SK-N-SH treated with all-trans-retinoic acid at 6 μM for 48 hours (cell line): ENCODE measurements around the gene MEIS3.

Experiments
- ATAC-seq: fragments of 200-7000 bp; cut with Tn5 transposase; 3 replicates; pipeline ENCODE4 v1.9.1; 2020; ENCODE audit warnings: mild to moderate bottlenecking, moderate library complexity
- ARNTL ChIP-seq: fragments of 450-650 bp; formaldehyde crosslinking; IDR thresholded peaks from 2 replicates; pipeline ENCODE4 v1.5.0; 2020; ENCODE audit warnings: low read depth, mild to moderate bottlenecking, moderate library complexity, borderline replicate concordance
- BACH2 ChIP-seq: fragments of 250-450 bp; sonication (Bioruptor Pico); IDR thresholded peaks from 2 replicates; pipeline ENCODE4 v1.9.0; 2021; ENCODE audit warnings: mild to moderate bottlenecking, borderline replicate concordance
- CSDC2 ChIP-seq: fragments of 250-450 bp; sonication (Bioruptor Pico); IDR thresholded peaks from 2 replicates; pipeline ENCODE4 v1.5.0; 2020; ENCODE audit warnings: mild to moderate bottlenecking, moderate library complexity
- CSRNP3 ChIP-seq: fragments of 250-450 bp; sonication (Bioruptor Pico); IDR thresholded peaks from 2 replicates; pipeline ENCODE4 v1.5.1; 2021; ENCODE audit warnings: mild to moderate bottlenecking, moderate library complexity
- ESRRG ChIP-seq: fragments of 250-450 bp; sonication (Bioruptor Pico); IDR thresholded peaks from 2 replicates; pipeline ENCODE4 v1.6.1; 2021; ENCODE audit warnings: mild to moderate bottlenecking
- GLIS3 ChIP-seq: fragments of 250-450 bp; sonication (Bioruptor Pico); IDR thresholded peaks from 2 replicates; pipeline ENCODE4 v1.5.0; 2020; ENCODE audit warnings: mild to moderate bottlenecking, moderate library complexity
- PPARA ChIP-seq: fragments of 250-450 bp; sonication (Bioruptor Pico); IDR thresholded peaks from 2 replicates; pipeline ENCODE4 v1.5.0; 2020; ENCODE audit warnings: mild to moderate bottlenecking, borderline replicate concordance
- SNAI2 ChIP-seq: fragments of 250-450 bp; sonication (Bioruptor Pico); IDR thresholded peaks from 2 replicates; pipeline ENCODE4 v1.5.0; 2020; ENCODE audit warnings: mild to moderate bottlenecking, moderate library complexity
- TSHZ2 ChIP-seq: fragments of 250-450 bp; sonication (Bioruptor Pico); IDR thresholded peaks from 2 replicates; pipeline ENCODE4 v1.5.0; 2020; ENCODE audit warnings: mild to moderate bottlenecking, moderate library complexity
- ZC3H10 ChIP-seq: fragments of 250-450 bp; sonication (Bioruptor Pico); IDR thresholded peaks from 2 replicates; pipeline ENCODE4 v1.5.1; 2021; ENCODE audit warnings: mild to moderate bottlenecking, moderate library complexity
- ZFP3 ChIP-seq: fragments of 250-450 bp; sonication (Bioruptor Pico); IDR thresholded peaks from 2 replicates; pipeline ENCODE4 v1.5.0; 2020; ENCODE audit warnings: mild to moderate bottlenecking, moderate library complexity
- ZFP30 ChIP-seq: fragments of 450-650 bp; formaldehyde crosslinking; IDR thresholded peaks from 2 replicates; pipeline ENCODE4 v1.5.0; 2022; ENCODE audit warnings: mild to moderate bottlenecking, moderate library complexity
- ZNF565 ChIP-seq: fragments of 450-650 bp; formaldehyde crosslinking; conservative IDR thresholded peaks from 2 replicates; pipeline ENCODE4 v1.5.0; 2020; ENCODE audit warnings: low read depth, mild to moderate bottlenecking, moderate library complexity
- ZNF8 ChIP-seq: fragments of 450-650 bp; formaldehyde crosslinking; IDR thresholded peaks from 2 replicates; pipeline ENCODE4 v1.5.0; 2020; ENCODE audit warnings: mild to moderate bottlenecking, moderate library complexity
- TF ChIP-seq, protein P1 (sequence below): fragments of 250-450 bp; sonication (Bioruptor Pico); IDR thresholded peaks from 2 replicates; pipeline ENCODE4 v1.8.0; 2021; ENCODE audit warnings: low read depth, mild to moderate bottlenecking, moderate library complexity, borderline replicate concordance
- TF ChIP-seq, protein P2 (sequence below): fragments of 250-450 bp; sonication (Bioruptor Pico); IDR thresholded peaks from 2 replicates; pipeline ENCODE4 v1.8.0; 2020; ENCODE audit warnings: mild to moderate bottlenecking, moderate library complexity, borderline replicate concordance

Gene MEIS3

GRCh38 chr19:47448360-47448727 lies 29.0 kb upstream of the MEIS3 start:
- ATAC-seq: no peak
- TF ChIP-seq ARNTL (no peak), CSDC2 (CRISPR knock-in tag) (no peak), ESRRG (CRISPR knock-in tag) (no peak), SNAI2 (CRISPR knock-in tag) (no peak)

- peak; percentile 81 for ATAC-seq
- TF ChIP-seq ARNTL (no peak), SNAI2 (CRISPR knock-in tag) (0 out of 2 replicates have a peak, but pooled peaks have one; percentile 17)
Observed at GRCh38 chr19:47447470-47448359, 28.4 kb upstream of the MEIS3 start.

DNA sequence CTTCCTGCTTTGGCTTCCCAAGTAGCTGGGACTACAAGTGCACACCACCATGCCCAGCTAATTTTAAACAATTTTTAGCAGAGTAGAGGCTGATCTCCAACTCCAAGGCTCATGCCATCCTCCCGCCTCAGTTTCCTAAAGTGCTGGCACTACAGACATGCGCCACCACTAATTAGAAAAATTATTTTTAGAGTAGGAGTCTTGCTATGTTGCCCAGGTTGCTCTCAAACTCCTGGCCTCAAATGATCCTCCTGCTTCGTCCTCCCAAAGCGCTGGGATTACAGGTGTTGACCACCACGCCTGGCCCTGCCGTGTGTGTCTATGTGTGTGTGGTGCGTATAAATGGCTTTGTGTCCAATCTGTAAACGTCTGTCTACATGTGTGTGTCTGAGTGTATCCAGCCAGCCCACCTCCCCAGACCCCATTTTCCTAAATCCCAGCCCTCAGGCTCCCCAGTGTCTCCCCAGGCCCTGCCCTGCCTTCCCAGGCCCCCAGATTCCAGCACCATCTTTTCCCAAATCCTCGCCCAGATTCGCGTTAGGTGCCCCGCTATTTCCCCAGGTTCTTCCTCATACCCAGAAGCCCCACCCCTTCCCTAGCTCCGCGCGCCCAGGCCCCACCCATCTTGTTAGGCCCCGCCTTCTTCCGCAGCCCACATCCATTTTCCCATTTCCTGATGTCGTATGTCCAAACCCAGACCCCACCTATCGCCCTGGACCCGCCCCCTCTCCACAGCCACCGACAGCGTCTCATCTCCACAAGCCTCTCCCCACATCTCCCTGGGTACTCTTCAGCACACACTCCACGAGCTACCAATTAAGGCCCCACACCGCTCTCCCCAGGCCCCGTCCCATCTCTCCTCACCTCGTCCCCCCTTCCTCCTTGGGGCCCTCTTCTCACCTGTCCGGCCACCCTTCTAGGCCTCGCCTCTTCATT lies 27.5 kb upstream of the MEIS3 start:
- TF ChIP-seq ZC3H10 (CRISPR knock-in tag): no peak
- peak; percentile 78 for ATAC-seq

DNA sequence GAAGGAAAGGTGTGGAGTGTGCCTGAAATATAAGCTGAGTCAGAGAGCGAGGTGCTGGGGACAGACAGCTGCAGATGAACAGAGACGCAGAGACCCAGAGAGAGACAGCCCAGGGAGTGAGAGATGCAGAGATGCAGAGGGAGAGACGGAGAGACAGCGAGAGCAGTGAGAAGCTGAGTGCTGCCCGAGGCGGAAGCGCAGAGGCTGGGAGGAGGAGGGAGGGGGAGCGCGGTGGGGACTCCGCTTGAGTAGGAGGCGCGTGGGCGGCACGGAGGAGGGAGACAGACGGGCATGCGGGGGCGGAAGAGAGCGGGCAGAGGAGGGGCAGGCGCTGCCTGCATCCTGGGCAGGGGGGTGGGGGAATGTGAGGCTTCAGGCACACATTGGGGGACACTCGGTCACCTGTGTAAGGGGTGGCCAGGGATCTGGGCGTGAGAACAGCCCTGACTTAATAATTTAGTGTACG lies 26.6 kb upstream of the MEIS3 start:
- TF ChIP-seq ZFP30 (CRISPR knock-in tag) (no peak), BACH2 (CRISPR knock-in tag) (no peak)
- ATAC-seq: peak; percentile 71

DNA sequence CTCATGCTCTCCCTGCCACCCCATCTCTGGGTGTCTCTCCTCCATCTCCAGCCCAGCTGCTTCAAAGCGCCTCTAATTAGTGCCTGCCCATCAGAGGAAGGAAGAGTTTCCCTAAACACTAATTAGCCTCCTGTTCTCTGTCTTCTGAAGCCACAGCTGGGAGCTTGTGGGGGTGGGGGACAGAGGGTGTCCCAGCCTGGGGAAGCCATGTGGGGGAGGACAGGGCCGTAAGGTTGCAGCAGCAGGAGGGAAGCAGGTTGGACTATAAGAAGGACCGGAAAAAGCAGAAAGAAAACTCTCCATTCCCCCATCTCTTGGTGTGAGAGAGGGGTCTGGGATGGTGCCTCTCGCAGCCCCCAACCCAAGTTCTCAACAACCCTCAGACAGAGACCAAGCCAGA lies 26.2 kb upstream of the MEIS3 start:
- no peak for ATAC-seq
- TF ChIP-seq ZNF8 (CRISPR knock-in tag) (no peak), TSHZ2 (no peak), GLIS3 (CRISPR knock-in tag) (no peak), ZFP3 (no peak), PPARA (CRISPR knock-in tag) (no peak)
- TF ChIP-seq, protein P1, sequence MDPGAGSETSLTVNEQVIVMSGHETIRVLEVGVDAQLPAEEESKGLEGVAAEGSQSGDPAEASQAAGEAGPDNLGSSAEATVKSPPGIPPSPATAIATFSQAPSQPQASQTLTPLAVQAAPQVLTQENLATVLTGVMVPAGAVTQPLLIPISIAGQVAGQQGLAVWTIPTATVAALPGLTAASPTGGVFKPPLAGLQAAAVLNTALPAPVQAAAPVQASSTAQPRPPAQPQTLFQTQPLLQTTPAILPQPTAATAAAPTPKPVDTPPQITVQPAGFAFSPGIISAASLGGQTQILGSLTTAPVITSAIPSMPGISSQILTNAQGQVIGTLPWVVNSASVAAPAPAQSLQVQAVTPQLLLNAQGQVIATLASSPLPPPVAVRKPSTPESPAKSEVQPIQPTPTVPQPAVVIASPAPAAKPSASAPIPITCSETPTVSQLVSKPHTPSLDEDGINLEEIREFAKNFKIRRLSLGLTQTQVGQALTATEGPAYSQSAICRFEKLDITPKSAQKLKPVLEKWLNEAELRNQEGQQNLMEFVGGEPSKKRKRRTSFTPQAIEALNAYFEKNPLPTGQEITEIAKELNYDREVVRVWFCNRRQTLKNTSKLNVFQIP (CRISPR knock-in tag): no peak
- TF ChIP-seq, protein P2, sequence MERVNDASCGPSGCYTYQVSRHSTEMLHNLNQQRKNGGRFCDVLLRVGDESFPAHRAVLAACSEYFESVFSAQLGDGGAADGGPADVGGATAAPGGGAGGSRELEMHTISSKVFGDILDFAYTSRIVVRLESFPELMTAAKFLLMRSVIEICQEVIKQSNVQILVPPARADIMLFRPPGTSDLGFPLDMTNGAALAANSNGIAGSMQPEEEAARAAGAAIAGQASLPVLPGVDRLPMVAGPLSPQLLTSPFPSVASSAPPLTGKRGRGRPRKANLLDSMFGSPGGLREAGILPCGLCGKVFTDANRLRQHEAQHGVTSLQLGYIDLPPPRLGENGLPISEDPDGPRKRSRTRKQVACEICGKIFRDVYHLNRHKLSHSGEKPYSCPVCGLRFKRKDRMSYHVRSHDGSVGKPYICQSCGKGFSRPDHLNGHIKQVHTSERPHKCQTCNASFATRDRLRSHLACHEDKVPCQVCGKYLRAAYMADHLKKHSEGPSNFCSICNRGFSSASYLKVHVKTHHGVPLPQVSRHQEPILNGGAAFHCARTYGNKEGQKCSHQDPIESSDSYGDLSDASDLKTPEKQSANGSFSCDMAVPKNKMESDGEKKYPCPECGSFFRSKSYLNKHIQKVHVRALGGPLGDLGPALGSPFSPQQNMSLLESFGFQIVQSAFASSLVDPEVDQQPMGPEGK (CRISPR knock-in tag): no peak
- TF ChIP-seq, all 23 proteins: peak for 0

DNA sequence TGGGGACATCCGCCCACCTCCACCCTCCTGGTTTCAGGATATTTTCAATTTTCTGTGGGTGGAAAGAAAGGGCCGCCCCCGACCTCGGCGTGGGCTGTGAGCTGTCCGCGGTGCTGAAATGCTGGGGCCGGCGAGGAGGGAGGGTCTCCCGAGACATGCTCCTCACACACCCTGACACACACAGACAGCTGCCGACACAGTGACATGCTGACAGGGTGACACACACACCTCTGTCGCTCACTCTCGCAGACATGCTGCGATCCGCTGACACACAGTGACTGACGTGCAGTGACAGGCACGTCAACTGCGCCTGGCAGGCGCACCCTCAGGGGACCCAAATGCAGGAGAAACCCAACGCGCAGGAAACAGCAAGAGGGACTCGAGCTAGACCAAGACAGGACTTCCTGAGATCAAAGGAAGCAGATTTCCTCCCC lies 25.1 kb upstream of the MEIS3 start:
- no peak for ATAC-seq
- TF ChIP-seq ZFP3 (no peak), PPARA (CRISPR knock-in tag) (no peak), GLIS3 (CRISPR knock-in tag) (no peak), CSRNP3 (CRISPR knock-in tag) (no peak), TSHZ2 (no peak), ZNF565 (CRISPR knock-in tag) (no peak), CSDC2 (CRISPR knock-in tag) (no peak)
- TF ChIP-seq, protein P1 (CRISPR knock-in tag): no peak
